HG03469 (cell line): Measurements from ENCODE around the gene CD58.

ENCODE experiments used
- ATAC-seq: cut with Tn5 transposase; IDR thresholded peaks from one replicate; pipeline ENCODE4 v1.9.1; 2021; ENCODE audit warnings: mild to moderate bottlenecking, moderate library complexity, moderate number of reproducible peaks; ENCODE audit not compliant: unreplicated experiment

Gene CD58

DNA sequence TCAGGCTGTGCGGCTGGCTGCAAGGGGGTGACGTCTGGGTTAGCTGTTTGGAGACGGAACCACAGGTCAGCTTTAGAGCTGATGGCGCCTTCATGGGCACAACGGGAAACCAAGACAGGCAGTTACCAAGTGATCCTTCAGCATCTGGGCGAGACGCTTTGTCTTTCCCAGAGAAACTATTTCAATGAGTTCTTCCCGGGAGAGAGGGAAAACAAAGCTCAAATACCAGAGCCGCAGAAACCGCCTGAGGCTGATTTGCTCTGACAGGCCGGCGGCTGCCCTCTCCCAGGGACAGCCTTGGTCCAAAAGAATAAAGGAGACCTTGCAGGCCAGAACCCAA, 76.5 kb downstream of the CD58 start:
- no peak for ATAC-seq

DNA sequence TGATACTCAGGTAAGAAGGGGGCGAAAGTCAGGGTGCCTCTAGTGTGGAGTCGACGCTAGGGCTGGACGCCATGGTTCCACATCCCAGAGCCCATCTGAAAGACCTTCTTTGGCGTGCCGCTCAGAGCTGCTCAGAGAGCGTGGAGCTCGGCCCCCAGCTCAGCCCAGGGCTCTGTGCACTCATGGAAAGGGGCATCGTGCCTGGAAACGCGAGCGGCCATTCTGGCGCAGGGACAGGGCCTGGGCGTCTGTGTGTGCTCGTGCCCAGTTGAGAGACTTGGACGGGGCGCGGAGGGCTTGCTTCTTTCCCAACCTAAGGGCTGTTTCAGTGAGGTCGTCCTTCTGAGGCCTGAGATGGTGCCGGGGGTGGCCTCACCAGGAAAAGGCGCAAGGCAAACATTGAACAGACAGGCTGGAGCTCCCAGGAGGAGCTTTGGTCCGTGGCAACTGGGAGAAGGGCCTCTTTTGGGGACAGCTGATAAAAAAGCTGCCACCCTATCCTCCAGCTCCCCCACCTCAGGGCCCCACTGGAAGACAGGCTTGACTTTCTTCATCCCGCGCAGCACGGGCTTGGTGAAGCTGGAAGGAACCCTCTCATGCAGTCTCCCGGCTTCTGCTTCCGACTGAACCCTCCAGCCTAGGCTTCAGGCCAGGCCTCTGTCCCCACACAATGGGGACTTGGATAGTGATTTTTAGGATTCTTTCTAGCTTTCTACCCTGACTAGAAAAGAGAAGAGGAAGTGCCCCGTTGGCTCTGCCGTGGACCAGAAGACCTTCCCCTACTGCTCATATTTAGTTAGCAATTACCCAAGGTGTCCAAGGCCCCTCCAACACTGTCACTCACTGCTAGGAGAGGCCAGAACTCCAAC, 77.1 kb downstream of the CD58 start:
- no peak for ATAC-seq

DNA sequence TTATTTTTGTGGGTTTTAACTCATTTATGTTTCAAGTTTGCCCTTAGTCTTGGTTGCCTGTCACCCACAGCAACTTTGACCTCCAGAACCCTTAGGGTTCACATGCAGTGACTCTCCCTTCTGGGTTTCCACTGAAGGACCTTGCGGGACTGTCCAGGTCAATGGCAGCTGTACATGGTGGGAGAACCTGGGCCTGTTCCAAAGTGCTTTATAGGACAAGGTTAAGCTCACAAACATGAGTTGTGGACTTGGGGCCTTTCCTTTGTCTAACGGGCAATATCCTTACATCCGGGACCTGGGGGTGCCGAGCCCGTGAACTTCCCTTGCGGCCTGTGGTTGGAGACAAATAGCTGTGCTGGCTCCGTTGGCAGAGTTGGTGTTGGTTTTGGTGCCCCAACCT, 77.8 kb downstream of the CD58 start:
- ATAC-seq: no peak

DNA sequence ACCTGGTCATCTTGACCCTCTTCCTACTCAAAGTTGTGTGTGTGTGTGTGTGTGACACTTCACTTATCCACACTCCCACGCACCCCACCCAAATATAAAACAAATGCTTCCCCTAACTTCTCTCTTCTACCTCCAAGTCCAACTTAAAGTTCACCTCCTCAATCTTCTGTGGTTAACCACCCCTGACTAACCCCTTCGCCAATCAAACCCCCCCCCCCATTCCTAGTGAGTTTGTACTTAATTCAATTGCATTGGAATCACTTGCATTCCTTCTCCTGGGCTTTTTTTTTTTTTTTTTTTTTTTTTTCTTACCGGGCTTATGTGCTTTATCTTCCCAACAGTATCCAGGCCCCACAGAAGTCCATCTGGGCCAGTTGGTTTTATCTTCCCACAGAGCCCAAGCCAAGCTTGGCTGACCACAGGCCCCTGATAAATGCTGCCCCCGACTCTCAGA, 78.4 kb downstream of the CD58 start:
- no peak for ATAC-seq

- no peak for ATAC-seq
Measured at GRCh38 chr1:116491700-116492357, 79.0 kb downstream of the CD58 start.

DNA sequence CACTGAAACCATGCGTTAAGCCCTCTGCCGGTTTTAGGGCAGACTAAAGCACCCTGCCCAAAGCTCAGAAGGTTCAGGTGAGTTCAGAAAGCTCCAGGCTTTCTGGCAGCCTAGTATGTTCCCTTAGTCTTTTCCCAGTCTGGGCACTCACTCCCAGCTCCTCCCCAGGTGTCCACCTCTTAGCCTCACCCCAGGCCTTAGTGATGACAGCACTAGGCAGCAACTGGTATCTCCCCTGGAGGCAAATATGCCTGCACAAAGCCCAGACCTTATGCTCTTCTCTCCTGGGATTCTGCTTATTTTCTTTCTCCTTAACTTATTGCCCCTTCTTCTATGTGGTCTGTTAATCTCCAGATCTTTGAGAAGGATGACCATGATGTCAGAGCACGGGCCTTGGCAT, 80.2 kb downstream of the CD58 start:
- ATAC-seq: no peak

DNA sequence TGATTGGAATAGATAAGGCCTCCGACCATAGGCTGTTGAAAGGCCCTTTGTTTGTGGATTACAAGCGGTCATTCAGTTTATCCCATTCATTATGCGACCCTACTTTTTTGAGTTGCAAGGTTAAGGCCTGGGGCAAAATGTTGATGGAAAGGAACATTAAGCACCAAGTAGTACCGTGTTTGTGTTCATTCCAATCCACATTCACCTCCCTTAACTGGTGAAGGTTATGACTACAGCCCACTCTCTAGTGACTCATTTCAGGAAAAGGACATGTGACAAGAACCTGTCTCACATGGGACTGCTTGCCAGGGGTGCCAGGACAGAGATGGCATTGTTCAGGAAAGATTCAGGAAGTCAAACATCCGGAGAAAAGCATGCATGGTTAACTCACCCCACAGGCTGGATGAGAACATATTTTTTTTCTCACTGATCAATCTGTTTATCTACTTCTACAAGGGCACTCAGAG, 81.6 kb downstream of the CD58 start:
- no peak for ATAC-seq

DNA sequence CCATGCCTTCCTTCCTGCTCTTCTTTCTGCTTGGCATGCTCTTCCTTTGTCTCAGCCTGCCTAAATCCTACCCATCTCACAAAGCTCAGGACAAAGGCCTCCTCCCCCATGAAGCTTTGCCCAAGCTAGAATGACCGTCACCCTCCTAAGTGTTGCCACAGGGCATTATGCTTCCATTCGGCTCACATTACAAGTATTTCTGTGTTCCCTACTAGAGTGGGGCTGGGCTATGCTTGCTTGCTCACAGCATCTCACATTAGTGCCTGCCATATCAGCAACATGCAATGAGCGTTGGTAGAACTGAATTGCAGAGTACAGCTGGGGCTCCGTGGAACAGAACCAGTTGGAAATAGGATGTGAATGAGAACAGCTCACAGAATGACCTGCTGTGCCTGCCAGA, 82.8 kb downstream of the CD58 start:
- ATAC-seq: no peak

- ATAC-seq: no peak
Measured at GRCh38 chr1:116487583-116487982, 83.2 kb downstream of the CD58 start.

GRCh38 chr1:116487031-116487430, 83.8 kb downstream of the CD58 start:
- ATAC-seq: no peak

DNA sequence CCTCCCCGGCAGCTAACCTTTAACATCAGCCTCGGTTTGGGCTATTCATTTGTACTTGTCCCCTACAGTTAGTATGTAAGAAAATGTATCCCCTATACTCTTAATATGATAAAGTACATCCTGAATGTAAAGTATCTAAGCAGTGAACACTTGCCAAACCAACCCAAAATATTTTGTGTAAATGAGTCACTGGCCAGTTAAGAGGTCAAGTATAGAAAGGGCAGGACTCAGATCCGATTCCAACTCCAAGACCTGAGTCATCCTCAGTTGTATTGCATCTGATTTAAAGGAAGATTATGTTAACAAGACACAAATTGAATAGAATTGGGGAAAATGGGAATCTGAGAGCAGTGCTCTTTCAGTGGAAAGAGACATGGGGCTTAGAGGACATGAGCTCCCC, 84.4 kb downstream of the CD58 start:
- ATAC-seq: no peak

- no peak for ATAC-seq
Measured at GRCh38 chr1:116485976-116486375, 84.8 kb downstream of the CD58 start.

GRCh38 chr1:116485071-116485735, 85.6 kb downstream of the CD58 start:
- ATAC-seq: peak; percentile 59

DNA sequence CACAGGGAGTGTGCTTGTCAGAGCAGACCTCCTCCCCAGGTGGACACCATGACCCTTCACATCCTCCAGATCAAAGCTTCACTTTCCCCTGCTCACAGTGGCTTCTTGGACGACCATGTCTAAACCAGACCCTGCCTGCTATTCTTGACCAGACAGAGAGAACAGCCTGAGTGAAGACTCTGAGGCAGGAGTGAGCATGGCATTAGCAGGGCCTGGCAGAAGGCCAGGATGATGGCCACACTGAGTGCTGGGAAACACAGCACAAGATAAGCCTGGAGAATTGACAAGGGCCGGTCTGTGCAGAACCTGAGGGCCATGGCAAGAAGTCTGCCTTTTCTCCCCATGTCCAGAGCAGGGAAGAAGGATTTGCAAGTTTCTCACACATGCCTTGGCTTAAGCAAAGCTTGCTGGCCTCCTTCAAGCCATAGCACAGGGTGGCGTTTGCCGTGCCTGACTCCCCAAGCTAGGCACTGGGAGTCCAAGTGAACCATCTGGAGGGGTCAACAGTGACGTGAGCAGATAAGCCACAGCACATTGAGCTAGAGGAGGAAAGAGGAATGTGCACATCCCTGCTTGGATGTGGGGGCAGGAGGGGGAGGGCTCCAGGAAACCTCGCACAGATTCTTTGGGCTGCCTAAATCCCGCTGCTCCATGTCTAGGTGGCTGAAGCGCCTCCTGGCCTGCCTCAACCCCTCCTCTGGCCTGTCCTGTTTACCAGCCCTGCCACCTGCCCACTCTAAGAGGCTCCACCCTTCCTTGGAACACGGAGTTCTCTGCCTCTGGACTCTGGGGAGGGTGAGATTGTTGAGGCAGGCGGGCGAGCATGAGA, 87.1 kb downstream of the CD58 start:
- no peak for ATAC-seq

DNA sequence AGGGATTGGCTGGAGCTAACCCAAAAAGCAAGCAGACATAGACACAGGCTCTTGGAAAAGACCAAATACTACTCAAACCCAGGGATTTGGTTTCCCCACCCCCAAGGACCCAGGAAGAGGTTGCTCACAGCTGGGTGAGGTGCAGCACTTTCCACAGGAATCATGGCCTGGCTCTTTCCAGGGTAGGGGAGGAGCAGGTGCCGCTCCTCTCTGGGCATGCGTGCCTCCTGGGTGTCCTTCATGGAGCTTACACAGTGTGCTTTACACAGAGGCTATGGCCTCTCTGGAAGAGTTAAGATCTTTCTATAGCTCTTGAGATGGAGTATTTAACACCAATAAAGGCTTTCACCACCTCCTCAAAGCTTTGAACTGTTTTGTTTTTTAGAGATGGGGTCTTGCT, 88.3 kb downstream of the CD58 start:
- ATAC-seq: no peak

GRCh38 chr1:116481934-116482333, 88.9 kb downstream of the CD58 start:
- ATAC-seq: no peak

DNA sequence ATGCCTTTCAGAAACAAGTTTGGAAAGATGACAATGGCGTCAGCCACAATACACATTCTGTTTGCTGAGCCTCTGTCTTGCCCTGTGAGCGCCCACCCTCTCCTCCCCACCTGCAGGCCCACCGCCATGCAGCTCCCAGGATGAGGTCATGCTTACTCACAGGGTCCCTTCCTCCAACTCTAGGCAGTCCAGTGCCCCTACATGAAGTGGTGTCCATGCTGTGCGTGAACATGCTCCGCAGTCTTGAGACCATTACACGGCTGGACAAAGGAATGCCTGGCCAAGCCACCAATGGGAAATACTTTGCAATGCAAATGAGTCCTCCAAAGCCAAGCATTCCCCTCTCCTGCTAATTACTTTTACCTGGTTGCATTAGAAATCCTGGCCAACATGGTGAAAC, 92.2 kb downstream of the CD58 start:
- no peak for ATAC-seq

DNA sequence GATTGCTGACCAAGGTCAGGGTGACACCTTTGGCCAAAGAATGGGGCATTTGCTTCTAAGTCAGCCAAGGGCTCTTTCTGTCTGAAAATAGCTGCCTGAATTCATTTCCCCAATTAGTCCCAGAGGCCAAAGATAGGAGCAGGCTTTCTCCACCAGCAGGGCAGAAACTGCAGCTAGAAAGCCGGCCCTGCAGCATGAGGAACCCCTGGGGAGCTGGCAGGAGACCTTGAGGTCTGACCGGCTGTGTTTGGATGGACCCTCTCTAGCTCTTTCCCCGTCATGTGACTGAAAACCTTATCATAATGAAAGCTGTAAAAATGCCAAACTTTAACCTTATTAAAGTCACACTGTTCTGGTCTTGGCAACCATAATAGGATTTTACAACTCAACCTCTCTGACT, 93.4 kb downstream of the CD58 start:
- no peak for ATAC-seq

- ATAC-seq: no peak
Measured at GRCh38 chr1:116476321-116476720, 94.5 kb downstream of the CD58 start.

- no peak for ATAC-seq
Measured at GRCh38 chr1:116475850-116476218, 95.0 kb downstream of the CD58 start.
